Prostate gland (tissue), 2 donors: ENCODE results near the gene RASD2. TPM values are rescaled to one million over a fixed set of nuclear protein-coding genes. Genes with fewer than 3 reads are reported as not detected.
A peak's percentile ranks its signal among the peaks of the same experiment; 100 is the strongest.

ENCODE experiments used
- DNase-seq: peaks from one replicate; pipeline ENCODE4 v3.0.0-alpha.2; 2019; ENCODE audit warnings: low spot score
- H3K27ac ChIP-seq, 2 donors: fragments of 200-600 bp; sonication (generic); 2 replicates each; pipeline ENCODE4 v1.5.1; 2017 to 2019
- H3K27me3 ChIP-seq: fragments of 200-600 bp; sonication (generic); replicated peaks from 2 replicates; pipeline ENCODE4 v1.5.1; 2019; ENCODE audit not compliant: insufficient read depth
- H3K36me3 ChIP-seq, 2 donors: fragments of 200-600 bp; sonication (generic); 1 replicate in 1 of 2; 2 replicates in 1 of 2; pipeline versions ENCODE4 v1.5.1 to v1.8.1; 2017 to 2019
- H3K4me1 ChIP-seq: fragments of 200-600 bp; sonication (generic); replicated peaks from 2 replicates; pipeline ENCODE4 v1.5.1; 2019
- H3K4me3 ChIP-seq, 2 donors: fragments of 200-600 bp; sonication (generic); 2 replicates each; pipeline ENCODE4 v1.5.1; 2017 to 2019
- H3K9me3 ChIP-seq: fragments of 200-600 bp; sonication (generic); 2 replicates; pipeline ENCODE4 v1.5.1; 2017
- POLR2A ChIP-seq: fragments of 450-650 bp; IDR thresholded peaks from one replicate; pipeline ENCODE4 v1.6.1; 2016; ENCODE audit warnings: antibody characterized with exemption, mild to moderate bottlenecking
- POLR2AphosphoS5 ChIP-seq: sonication (generic); formaldehyde crosslinking; IDR thresholded peaks from one replicate; pipeline ENCODE4 v1.6.1; 2017; ENCODE audit warnings: antibody characterized with exemption
- WGBS: methylation state at CpG from one replicate; pipeline ENCODE4 v1.1.5; 2018; 5-methylcytosine and 5-hydroxymethylcytosine counted together
- intact Hi-C: fragments of 100-400 bp; cut with DNase I; formaldehyde crosslinking; loops from one replicate; pipeline ENCODE4 v1.14.2; 2022
- total RNA-seq, 2 donors: library from RNA; depleted of rRNA; stranded (reverse); fragments of >200 nt; gene quantifications; one replicate each; pipeline ENCODE4 v1.1.0, GENCODE V29; 2016
- TF ChIP-seq, protein P1 (sequence below), 4 experiments: fragments of 200-600 bp in 2 of 4; fragments of 450-650 bp in 2 of 4; sonication (generic) in 2 of 4; IDR thresholded peaks; 1 replicate in 3 of 4; 2 replicates in 1 of 4; pipeline ENCODE4 v1.5.1; 2016 to 2019; ENCODE audit warnings: antibody characterized with exemption in 4 of 4, mild to moderate bottlenecking in 2 of 4, moderate library complexity in 2 of 4

Gene RASD2
- total RNA-seq, 2 donors from 2014 or later, result 6.2 to 8.0 TPM

GRCh38 chr22:35533365-35534029, 7.1 kb upstream of the RASD2 start:
- Histone ChIP-seq H3K4me3 (no peak overlapping the region), H3K9me3 (no peaks in the 10 kb centered on the region), H3K4me1 (no peaks in the 10 kb centered on the region), H3K27ac (no peak overlapping the region), H3K36me3 (no peaks in the 10 kb centered on the region), H3K27me3 (no peaks in the 10 kb centered on the region)
- no peak for DNase-seq
- WGBS, result 93% methylated on average over 6 of the region's 6 CpGs
- TF ChIP-seq POLR2A (no peak), POLR2AphosphoS5 (no peak)
- TF ChIP-seq, protein P1, sequence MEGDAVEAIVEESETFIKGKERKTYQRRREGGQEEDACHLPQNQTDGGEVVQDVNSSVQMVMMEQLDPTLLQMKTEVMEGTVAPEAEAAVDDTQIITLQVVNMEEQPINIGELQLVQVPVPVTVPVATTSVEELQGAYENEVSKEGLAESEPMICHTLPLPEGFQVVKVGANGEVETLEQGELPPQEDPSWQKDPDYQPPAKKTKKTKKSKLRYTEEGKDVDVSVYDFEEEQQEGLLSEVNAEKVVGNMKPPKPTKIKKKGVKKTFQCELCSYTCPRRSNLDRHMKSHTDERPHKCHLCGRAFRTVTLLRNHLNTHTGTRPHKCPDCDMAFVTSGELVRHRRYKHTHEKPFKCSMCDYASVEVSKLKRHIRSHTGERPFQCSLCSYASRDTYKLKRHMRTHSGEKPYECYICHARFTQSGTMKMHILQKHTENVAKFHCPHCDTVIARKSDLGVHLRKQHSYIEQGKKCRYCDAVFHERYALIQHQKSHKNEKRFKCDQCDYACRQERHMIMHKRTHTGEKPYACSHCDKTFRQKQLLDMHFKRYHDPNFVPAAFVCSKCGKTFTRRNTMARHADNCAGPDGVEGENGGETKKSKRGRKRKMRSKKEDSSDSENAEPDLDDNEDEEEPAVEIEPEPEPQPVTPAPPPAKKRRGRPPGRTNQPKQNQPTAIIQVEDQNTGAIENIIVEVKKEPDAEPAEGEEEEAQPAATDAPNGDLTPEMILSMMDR (IDR thresholded peaks at IDR 0.05), result no peak
- intact Hi-C loops, result no loop called here

DNA sequence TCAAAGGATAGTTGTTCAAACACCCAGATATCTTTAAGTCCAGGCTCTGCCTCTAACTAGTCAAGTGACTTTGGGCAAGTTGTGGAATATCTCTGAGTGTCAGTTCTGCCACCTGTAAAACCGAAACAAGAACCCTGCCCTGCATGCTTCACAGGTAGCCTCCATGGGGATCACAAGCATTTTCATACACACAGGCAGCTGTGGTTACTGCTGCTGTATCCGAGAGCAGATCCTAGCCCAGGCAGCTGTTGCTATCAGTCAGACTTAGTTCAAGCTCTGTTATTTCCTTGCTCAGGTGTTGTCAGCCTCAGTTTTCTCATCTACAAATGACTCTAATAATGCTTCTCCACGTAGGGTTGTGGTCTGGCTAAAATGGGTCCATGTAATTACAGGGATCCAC, 6.5 kb upstream of the RASD2 start:
- no peaks in the 10 kb centered on the region for H3K4me1 ChIP-seq
- no peak for DNase-seq
- H3K27me3 ChIP-seq, result no peaks in the 10 kb centered on the region
- WGBS, result 80% methylated on average over 3 of the region's 3 CpGs
- TF ChIP-seq POLR2A, result no peak
- TF ChIP-seq, protein P1 (IDR thresholded peaks at IDR 0.05), result no peak
- TF ChIP-seq POLR2AphosphoS5, result no peak
- H3K4me3 ChIP-seq, result no peak overlapping the region
- no peaks in the 10 kb centered on the region for H3K36me3 ChIP-seq
- H3K27ac ChIP-seq, result no peak overlapping the region
- H3K9me3 ChIP-seq, result no peaks in the 10 kb centered on the region
- intact Hi-C loops, result no loop called here

DNA sequence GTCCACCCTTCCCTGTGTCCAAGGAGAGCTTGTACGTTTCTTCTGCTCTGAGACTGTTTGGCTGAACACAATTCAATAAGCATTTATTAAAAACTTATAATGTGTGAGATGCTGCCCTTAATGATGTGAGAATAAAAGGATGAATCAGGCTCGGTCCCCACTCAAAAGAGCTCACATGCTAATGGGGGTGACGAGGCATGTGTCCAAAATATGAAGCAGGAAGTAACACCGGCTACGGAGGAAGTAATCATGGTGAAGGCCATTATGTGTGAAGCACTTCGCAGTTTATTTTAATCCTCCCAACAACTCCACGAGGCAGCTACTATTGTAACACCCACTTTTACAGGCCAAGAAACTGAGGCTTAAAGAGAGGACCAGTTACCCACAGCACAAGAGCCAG, 3.4 kb upstream of the RASD2 start:
- WGBS, result 73% methylated on average over 7 of the region's 7 CpGs
- TF ChIP-seq, protein P1 (IDR thresholded peaks at IDR 0.05), result no peak
- no peak for TF ChIP-seq POLR2AphosphoS5
- no peak for TF ChIP-seq POLR2A
- H3K9me3 ChIP-seq, result no peaks in the 10 kb centered on the region
- H3K27me3 ChIP-seq, result no peaks in the 10 kb centered on the region
- no peak for DNase-seq
- no peak overlapping the region for H3K4me3 ChIP-seq
- intact Hi-C loops, result no loop called here
- H3K27ac ChIP-seq, result no peak overlapping the region
- H3K36me3 ChIP-seq, result no peaks in the 10 kb centered on the region
- H3K4me1 ChIP-seq, result no peaks in the 10 kb centered on the region

DNA sequence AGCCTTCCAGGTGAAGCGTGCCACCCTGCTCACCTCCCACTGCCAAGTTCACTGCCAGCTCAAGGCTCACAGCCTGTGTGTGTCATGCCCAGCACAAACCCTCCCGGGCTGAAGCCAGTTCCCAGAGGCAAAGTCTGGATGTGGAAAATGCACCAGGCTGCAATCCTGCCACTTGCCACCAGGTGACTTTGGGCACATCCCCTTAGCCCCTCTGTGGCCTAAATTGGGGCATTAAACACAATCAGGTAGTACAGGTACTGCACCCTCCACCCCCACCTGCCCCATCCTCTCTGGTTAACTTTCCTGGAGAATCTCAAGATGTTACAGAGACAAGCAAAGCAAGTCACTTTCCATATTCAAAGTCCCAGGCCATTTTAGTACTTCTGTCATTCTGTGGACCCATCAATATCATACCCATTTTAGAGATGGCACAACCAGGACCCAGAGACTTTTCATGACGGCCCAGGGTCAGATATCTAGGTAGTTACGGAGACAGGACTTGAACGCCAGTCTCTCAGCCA, 1.8 kb upstream of the RASD2 start:
- Histone ChIP-seq H3K4me1 (no peaks in the 10 kb centered on the region), H3K27ac (peak overlapping the region; percentile 77 to 84), H3K27me3 (no peaks in the 10 kb centered on the region), H3K9me3 (no peaks in the 10 kb centered on the region), H3K4me3 (no peak overlapping the region), H3K36me3 (no peaks in the 10 kb centered on the region)
- WGBS, result 84% methylated on average over 5 of the region's 5 CpGs
- TF ChIP-seq POLR2A, result no peak
- TF ChIP-seq, protein P1 (IDR thresholded peaks at IDR 0.05), result peak in 3 of 4 experiments; percentile 26 to 50 (median 27)
- intact Hi-C loops, result no loop called here
- no peak for DNase-seq

GRCh38 chr22:35539487-35539886, 1.1 kb upstream of the RASD2 start:
- Histone ChIP-seq H3K9me3 (no peaks in the 10 kb centered on the region), H3K36me3 (no peaks in the 10 kb centered on the region), H3K27ac (peak overlapping the region; percentile 77 to 84), H3K4me1 (no peaks in the 10 kb centered on the region), H3K27me3 (no peaks in the 10 kb centered on the region), H3K4me3 (peak overlapping the region in 1 of 2 donors; percentile 52)
- no peak for DNase-seq
- intact Hi-C loops, result no loop called here
- 18% methylated on average over 3 of the region's 3 CpGs for WGBS
- no peak for TF ChIP-seq POLR2A
- TF ChIP-seq, protein P1 (IDR thresholded peaks at IDR 0.05), result no peak
- TF ChIP-seq POLR2AphosphoS5, result no peak
